Calu3 (cell line): Measurements from ENCODE around the gene TLCD5. TPM values are rescaled to one million over a fixed set of nuclear protein-coding genes. Genes with fewer than 3 reads are reported as not detected.

Experiments
- BruUV-seq: library from RNA; stranded (reverse); fragments of 400-500 nt; replicated peaks from 2 replicates; lab custom pipeline; 2021; lab: Mats Ljungman, UMichigan
- CTCF ChIA-PET: fragments of 300-600 bp; sonication (Branson Sonifier 250); formaldehyde crosslinking; loops from one replicate; lab custom pipeline; 2022; ENCODE audit warnings: antibody characterized with exemption; lab: Charles Lee
- DNase-seq: peaks from one replicate; pipeline ENCODE4 v3.0.0; 2022
- H3K27ac Mint-ChIP-seq: one replicate; pipeline ENCODE4 v1.8.0; 2022; ENCODE audit warnings: mixed read lengths; ENCODE audit not compliant: unreplicated experiment
- H3K27me3 Mint-ChIP-seq: one replicate; pipeline ENCODE4 v1.8.0; 2022; ENCODE audit warnings: mixed read lengths; ENCODE audit not compliant: unreplicated experiment
- H3K36me3 Mint-ChIP-seq: one replicate; pipeline ENCODE4 v1.8.0; 2022; ENCODE audit warnings: mild to moderate bottlenecking, moderate library complexity, mixed read lengths; ENCODE audit not compliant: insufficient read depth, unreplicated experiment
- H3K4me1 Mint-ChIP-seq: one replicate; pipeline ENCODE4 v1.8.0; 2022; ENCODE audit warnings: mild to moderate bottlenecking, low read depth, mixed read lengths; ENCODE audit not compliant: unreplicated experiment
- H3K4me3 Mint-ChIP-seq: one replicate; pipeline ENCODE4 v1.8.0; 2022; ENCODE audit warnings: mild to moderate bottlenecking, low read depth, moderate library complexity, mixed read lengths; ENCODE audit not compliant: unreplicated experiment
- H3K9me3 Mint-ChIP-seq: one replicate; pipeline ENCODE4 v1.8.0; 2022; ENCODE audit warnings: low read depth, mixed read lengths; ENCODE audit not compliant: unreplicated experiment
- CTCF ChIP-seq: fragments of 200-600 bp; IDR thresholded peaks from one replicate; pipeline ENCODE4 v1.8.0; 2022; ENCODE audit warnings: antibody characterized with exemption; ENCODE audit not compliant: unreplicated experiment
- intact Hi-C: fragments of 100-400 bp; cut with micrococcal nuclease; formaldehyde crosslinking; loops from one replicate; pipeline ENCODE4 v1.10.0; 2022; ENCODE audit not compliant: unreplicated experiment
- total RNA-seq: library from RNA; stranded (reverse); gene quantifications from 2 replicates; pipeline ENCODE4 v1.2.3, GENCODE V29; 2022

The TLCD5 gene
- total RNA-seq, 1 experiment from 2014 or later, result 4.9 TPM

- peaks cover 21% of the 10 kb centered on the region for H3K36me3 Mint-ChIP-seq
- H3K9me3 Mint-ChIP-seq, result no peaks in the 10 kb centered on the region
- no peaks in the 10 kb centered on the region for H3K27me3 Mint-ChIP-seq
- CTCF ChIA-PET, result interaction anchor here (0.6 kb wide), 2 partner anchors 43 to 124 kb away, joined by 3 read pairs; no protein-coding TSS in a partner anchor
- intact Hi-C loops, result no loop called here
- H3K4me1 Mint-ChIP-seq, result peaks cover 54% of the 10 kb centered on the region
- peak overlapping the region; percentile 86 for H3K27ac Mint-ChIP-seq
- DNase-seq, result peak; percentile 59
- no peak overlapping the region for H3K4me3 Mint-ChIP-seq
- TF ChIP-seq CTCF, result peak; percentile 72
- no TSS peak for BruUV-seq
Measured at GRCh38 chr11:120303004-120303637, 22.0 kb upstream of the TLCD5 start.

- H3K9me3 Mint-ChIP-seq, result no peaks in the 10 kb centered on the region
- CTCF ChIA-PET, result interaction anchor here (0.6 to 0.7 kb wide), 4 partner anchors 56 to 1286 kb away, joined by 3 to 8 read pairs (median 4); partner anchors contain the start of gene TRAPPC4
- peak; percentile 35 for DNase-seq
- H3K4me1 Mint-ChIP-seq, result peaks cover 54% of the 10 kb centered on the region
- no peak for TF ChIP-seq CTCF
- peak overlapping the region; percentile 86 for H3K27ac Mint-ChIP-seq
- peaks cover 21% of the 10 kb centered on the region for H3K36me3 Mint-ChIP-seq
- no peak overlapping the region for H3K4me3 Mint-ChIP-seq
- H3K27me3 Mint-ChIP-seq, result no peaks in the 10 kb centered on the region
- BruUV-seq, result no TSS peak
- intact Hi-C loops, result no loop called here
Measured at GRCh38 chr11:120304526-120304925, 20.6 kb upstream of the TLCD5 start.

- H3K27me3 Mint-ChIP-seq, result no peaks in the 10 kb centered on the region
- H3K27ac Mint-ChIP-seq, result peak overlapping the region; percentile 75
- H3K4me3 Mint-ChIP-seq, result no peak overlapping the region
- DNase-seq, result peak; percentile 72
- no peaks in the 10 kb centered on the region for H3K9me3 Mint-ChIP-seq
- CTCF ChIA-PET, result interaction anchor here (0.6 kb wide), 1 partner anchor 105 kb away, joined by 3 read pairs; no protein-coding TSS in a partner anchor
- H3K4me1 Mint-ChIP-seq, result peaks cover 54% of the 10 kb centered on the region
- H3K36me3 Mint-ChIP-seq, result peaks cover 21% of the 10 kb centered on the region
- intact Hi-C loops, result no loop called here
- BruUV-seq, result no TSS peak
- no peak for TF ChIP-seq CTCF
Measured at GRCh38 chr11:120305286-120305685, 19.8 kb upstream of the TLCD5 start.

- H3K27me3 Mint-ChIP-seq, result no peaks in the 10 kb centered on the region
- CTCF ChIA-PET, result interaction anchor here (0.6 to 0.8 kb wide), 3 partner anchors 31 to 125 kb away, joined by 3 read pairs; no protein-coding TSS in a partner anchor
- no TSS peak for BruUV-seq
- H3K36me3 Mint-ChIP-seq, result peaks cover 21% of the 10 kb centered on the region
- H3K27ac Mint-ChIP-seq, result peak overlapping the region; percentile 39
- H3K9me3 Mint-ChIP-seq, result no peaks in the 10 kb centered on the region
- peaks cover 50% of the 10 kb centered on the region for H3K4me1 Mint-ChIP-seq
- H3K4me3 Mint-ChIP-seq, result peak overlapping the region; percentile 9
- DNase-seq, result peak; percentile 72
- intact Hi-C loops, result no loop called here
- TF ChIP-seq CTCF, result peak; percentile 25
Measured at GRCh38 chr11:120306519-120307242, 18.4 kb upstream of the TLCD5 start.
